ENCODE measurements around the gene DNMBP. TPM values are rescaled to one million over a fixed set of nuclear protein-coding genes. Genes with fewer than 3 reads are reported as not detected.
"Not testable (repeated sequence)": the region's sequence is repeated elsewhere in the genome, so short reads cannot be mapped to it uniquely, and the experiment has no call there.

DNMBP gene
- total RNA-seq, 2 experiments from 2014 or later: 2.2 to 2.3 TPM

GRCh38 chr10:99963467-99964165, 46.1 kb downstream of the DNMBP start:
- H3K27ac Mint-ChIP-seq, H3K9me3 Mint-ChIP-seq, H3K36me3 Mint-ChIP-seq, DNase-seq, H3K4me3 Mint-ChIP-seq, H3K4me1 Mint-ChIP-seq, H3K27me3 Mint-ChIP-seq: not testable (repeated sequence)

- no peak overlapping the region for H3K4me3 Mint-ChIP-seq
- peaks cover 23% of the 10 kb centered on the region for H3K36me3 Mint-ChIP-seq
- H3K9me3 Mint-ChIP-seq: no peaks in the 10 kb centered on the region
- DNase-seq: no peak
- H3K4me1 Mint-ChIP-seq: no peaks in the 10 kb centered on the region
- H3K27ac Mint-ChIP-seq: no peak overlapping the region
- H3K27me3 Mint-ChIP-seq: no peaks in the 10 kb centered on the region
Measured at GRCh38 chr10:99958806-99959205, 50.9 kb downstream of the DNMBP start.

- H3K36me3 Mint-ChIP-seq: peaks cover 23% of the 10 kb centered on the region
- H3K9me3 Mint-ChIP-seq: no peaks in the 10 kb centered on the region
- H3K27me3 Mint-ChIP-seq: no peaks in the 10 kb centered on the region
- no peaks in the 10 kb centered on the region for H3K4me1 Mint-ChIP-seq
- no peak overlapping the region for H3K27ac Mint-ChIP-seq
- no peak for DNase-seq
- no peak overlapping the region for H3K4me3 Mint-ChIP-seq
Measured at GRCh38 chr10:99958302-99958701, 51.4 kb downstream of the DNMBP start.

GRCh38 chr10:99953510-99953909, 56.2 kb downstream of the DNMBP start:
- H3K27me3 Mint-ChIP-seq, H3K4me3 Mint-ChIP-seq, DNase-seq, H3K4me1 Mint-ChIP-seq, H3K9me3 Mint-ChIP-seq, H3K27ac Mint-ChIP-seq: not testable (repeated sequence)
- peaks cover 50% of the 10 kb centered on the region for H3K36me3 Mint-ChIP-seq

DNA sequence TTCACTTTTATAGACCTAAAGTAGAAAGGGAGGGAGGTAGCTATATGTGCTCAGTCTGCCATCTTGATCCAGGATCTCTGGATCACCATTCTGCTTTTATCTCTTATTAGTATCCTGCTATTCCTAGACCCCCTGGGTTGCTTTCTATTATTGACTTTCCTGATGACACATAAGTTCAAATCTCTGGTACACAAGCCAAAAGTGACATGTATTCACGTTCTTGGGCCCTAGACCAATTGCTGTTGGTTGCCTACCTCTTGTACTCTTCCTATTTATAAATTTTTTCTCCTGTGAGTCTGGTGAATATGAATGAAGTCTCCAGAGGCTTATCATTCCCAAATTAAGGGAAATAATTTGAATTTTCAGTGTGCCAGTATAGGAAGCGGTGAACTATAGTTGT, 56.9 kb downstream of the DNMBP start:
- Mint-ChIP-seq H3K27me3 (no peaks in the 10 kb centered on the region), H3K4me3 (no peak overlapping the region), H3K27ac (no peak overlapping the region), H3K36me3 (peaks cover 50% of the 10 kb centered on the region), H3K9me3 (peaks cover 9% of the 10 kb centered on the region), H3K4me1 (peaks cover 2% of the 10 kb centered on the region)
- DNase-seq: no peak

- H3K27me3 Mint-ChIP-seq, H3K27ac Mint-ChIP-seq, H3K4me3 Mint-ChIP-seq, DNase-seq, H3K4me1 Mint-ChIP-seq, H3K9me3 Mint-ChIP-seq: not testable (repeated sequence)
- peaks cover 18% of the 10 kb centered on the region for H3K36me3 Mint-ChIP-seq
Measured at GRCh38 chr10:99946051-99946450, 63.7 kb downstream of the DNMBP start.

- no peak for DNase-seq
- Mint-ChIP-seq H3K36me3 (peaks cover 13% of the 10 kb centered on the region), H3K9me3 (no peaks in the 10 kb centered on the region), H3K27ac (no peak overlapping the region), H3K4me1 (peaks cover 3% of the 10 kb centered on the region), H3K4me3 (no peak overlapping the region), H3K27me3 (no peaks in the 10 kb centered on the region)
Measured at GRCh38 chr10:99945263-99945662, 64.5 kb downstream of the DNMBP start.

- H3K27ac Mint-ChIP-seq: no peak overlapping the region
- H3K36me3 Mint-ChIP-seq: peaks cover 10% of the 10 kb centered on the region
- H3K27me3 Mint-ChIP-seq: no peaks in the 10 kb centered on the region
- DNase-seq: no peak
- no peak overlapping the region for H3K4me3 Mint-ChIP-seq
- H3K9me3 Mint-ChIP-seq: no peaks in the 10 kb centered on the region
- H3K4me1 Mint-ChIP-seq: peaks cover 3% of the 10 kb centered on the region
Measured at GRCh38 chr10:99944860-99945259, 64.9 kb downstream of the DNMBP start.

GRCh38 chr10:99943908-99944307, 65.8 kb downstream of the DNMBP start:
- no peak overlapping the region for H3K27ac Mint-ChIP-seq
- H3K4me3 Mint-ChIP-seq: no peak overlapping the region
- H3K9me3 Mint-ChIP-seq: no peaks in the 10 kb centered on the region
- H3K4me1 Mint-ChIP-seq: peaks cover 3% of the 10 kb centered on the region
- H3K36me3 Mint-ChIP-seq: peaks cover 9% of the 10 kb centered on the region
- DNase-seq: no peak
- no peaks in the 10 kb centered on the region for H3K27me3 Mint-ChIP-seq

DNA sequence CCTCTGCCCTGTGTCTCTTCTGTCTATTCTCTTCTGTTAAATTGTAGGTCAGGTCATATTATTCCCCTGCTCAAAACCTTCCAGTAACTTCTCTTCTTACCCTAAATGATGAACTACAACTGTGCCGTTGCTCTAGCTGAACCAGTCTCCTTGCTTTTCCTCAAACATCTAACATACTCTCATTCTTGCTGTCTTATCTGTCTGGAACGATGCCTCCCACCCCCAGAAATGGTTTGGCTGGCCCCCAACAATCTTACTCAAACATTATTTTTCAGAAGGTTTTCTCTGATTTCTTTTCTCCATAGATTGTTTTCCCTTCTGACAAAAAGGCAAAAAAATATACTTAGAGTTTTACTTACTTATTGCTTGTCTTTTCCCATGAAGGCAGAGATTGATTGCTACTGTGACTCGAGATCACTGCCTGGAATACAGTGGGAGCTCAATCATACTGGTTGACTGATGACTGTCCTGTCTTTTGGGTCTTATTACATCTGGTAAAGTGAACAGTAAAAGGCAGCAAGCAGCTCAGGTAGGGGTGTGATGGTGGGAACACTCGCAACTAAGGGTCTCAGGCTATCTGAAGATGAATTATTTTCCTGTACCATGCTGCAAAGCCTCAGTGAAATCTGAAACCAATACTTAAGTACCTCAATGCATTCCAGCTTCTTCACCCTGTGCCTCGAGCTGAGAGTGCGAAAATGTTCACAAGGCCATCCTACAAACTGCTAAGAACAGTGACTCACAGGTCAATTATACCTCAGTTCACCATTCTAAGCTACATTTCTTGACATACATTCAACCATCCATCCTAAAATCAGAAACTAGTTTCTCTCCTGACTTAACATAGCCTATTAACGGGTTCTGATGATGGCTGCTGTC, 67.6 kb downstream of the DNMBP start:
- no peak overlapping the region for H3K27ac Mint-ChIP-seq
- H3K36me3 Mint-ChIP-seq: peaks cover 9% of the 10 kb centered on the region
- H3K4me1 Mint-ChIP-seq: peaks cover 1% of the 10 kb centered on the region
- no peaks in the 10 kb centered on the region for H3K27me3 Mint-ChIP-seq
- no peak for DNase-seq
- H3K9me3 Mint-ChIP-seq: no peaks in the 10 kb centered on the region
- no peak overlapping the region for H3K4me3 Mint-ChIP-seq

DNA sequence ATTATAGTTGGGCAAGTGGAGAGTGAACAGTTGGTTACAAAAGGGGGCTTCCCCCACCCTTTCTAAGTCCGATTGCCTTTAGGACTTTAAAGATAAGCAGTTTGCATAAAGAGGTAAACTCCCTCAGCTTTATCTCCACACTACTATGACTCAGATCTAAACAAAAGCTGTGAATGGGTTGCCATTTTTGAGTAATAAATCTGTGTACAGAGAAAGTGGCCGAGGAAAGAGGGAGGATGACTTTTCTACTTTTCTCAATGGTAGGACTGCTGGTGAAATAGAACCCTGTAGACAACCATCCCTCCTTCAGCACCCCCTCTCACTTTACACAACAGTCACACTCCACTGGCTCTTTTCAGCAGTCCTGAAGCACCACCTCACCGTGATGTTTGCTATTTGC, 71.2 kb downstream of the DNMBP start:
- Mint-ChIP-seq H3K9me3 (no peaks in the 10 kb centered on the region), H3K27ac (no peak overlapping the region), H3K36me3 (peaks cover 9% of the 10 kb centered on the region), H3K27me3 (no peaks in the 10 kb centered on the region), H3K4me3 (no peak overlapping the region), H3K4me1 (no peaks in the 10 kb centered on the region)
- no peak for DNase-seq

DNA sequence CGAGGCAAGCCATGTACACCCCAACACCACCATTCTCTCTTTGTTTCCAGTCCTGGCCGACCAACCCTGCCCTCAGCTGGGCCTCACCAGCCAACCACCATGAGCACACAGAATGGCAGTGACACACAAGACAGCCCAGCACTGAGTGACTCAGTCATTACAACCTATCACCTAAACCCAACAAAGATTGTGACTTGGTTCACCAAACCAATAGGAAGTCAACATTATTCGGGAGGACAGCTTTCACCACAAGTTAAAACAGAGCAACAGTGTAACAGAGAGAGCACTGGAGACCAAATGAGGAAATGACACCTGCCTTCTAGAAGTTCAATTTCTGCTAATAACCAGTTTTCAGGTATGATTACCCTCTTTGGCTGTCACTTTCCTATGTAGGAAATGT, 72.1 kb downstream of the DNMBP start:
- H3K9me3 Mint-ChIP-seq: no peaks in the 10 kb centered on the region
- peaks cover 9% of the 10 kb centered on the region for H3K36me3 Mint-ChIP-seq
- H3K4me1 Mint-ChIP-seq: no peaks in the 10 kb centered on the region

DNA sequence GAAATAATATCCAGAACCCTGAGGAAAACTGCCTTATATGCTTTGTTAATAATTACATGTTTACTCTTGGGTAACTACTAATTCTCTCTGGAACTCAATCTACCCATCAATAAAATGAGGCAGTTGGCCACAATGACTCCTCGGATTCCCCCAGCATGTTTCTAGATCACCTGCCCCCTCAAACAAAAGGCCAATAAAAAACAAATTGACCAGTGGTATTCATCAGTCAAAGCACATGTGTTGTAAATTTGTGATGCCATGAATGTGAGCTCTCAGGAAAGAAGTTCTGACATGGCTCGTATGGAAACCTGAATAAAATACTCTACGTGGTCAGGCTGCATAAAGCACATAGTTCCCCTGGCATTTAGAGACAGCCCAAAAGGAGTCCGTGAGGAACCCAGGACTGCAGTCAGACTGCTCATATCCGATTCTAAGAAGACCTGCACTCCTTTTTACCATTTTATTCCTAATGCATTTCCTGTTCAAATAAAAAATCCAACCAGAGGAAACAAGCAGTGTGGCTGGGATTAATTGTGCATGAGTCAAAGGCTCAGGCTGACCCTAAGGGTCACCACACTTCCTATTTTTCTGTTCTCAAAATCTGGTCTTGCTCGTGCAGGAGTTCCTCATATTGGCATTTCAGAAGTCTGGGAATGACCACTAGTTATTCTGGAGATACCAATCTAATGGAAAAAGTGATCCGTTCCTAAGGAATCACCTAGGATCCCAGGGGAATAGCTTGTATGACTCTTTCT, 77.4 kb downstream of the DNMBP start:
- not testable (repeated sequence) for H3K4me3 Mint-ChIP-seq, H3K27me3 Mint-ChIP-seq, DNase-seq, H3K36me3 Mint-ChIP-seq, H3K9me3 Mint-ChIP-seq, H3K27ac Mint-ChIP-seq
- H3K4me1 Mint-ChIP-seq: peaks cover 17% of the 10 kb centered on the region

More for the DNA sequence above, 72.1 kb downstream of the DNMBP start:
- H3K27me3 Mint-ChIP-seq: no peaks in the 10 kb centered on the region
- H3K4me3 Mint-ChIP-seq: no peak overlapping the region
- no peak for DNase-seq
- no peak overlapping the region for H3K27ac Mint-ChIP-seq

DNA sequence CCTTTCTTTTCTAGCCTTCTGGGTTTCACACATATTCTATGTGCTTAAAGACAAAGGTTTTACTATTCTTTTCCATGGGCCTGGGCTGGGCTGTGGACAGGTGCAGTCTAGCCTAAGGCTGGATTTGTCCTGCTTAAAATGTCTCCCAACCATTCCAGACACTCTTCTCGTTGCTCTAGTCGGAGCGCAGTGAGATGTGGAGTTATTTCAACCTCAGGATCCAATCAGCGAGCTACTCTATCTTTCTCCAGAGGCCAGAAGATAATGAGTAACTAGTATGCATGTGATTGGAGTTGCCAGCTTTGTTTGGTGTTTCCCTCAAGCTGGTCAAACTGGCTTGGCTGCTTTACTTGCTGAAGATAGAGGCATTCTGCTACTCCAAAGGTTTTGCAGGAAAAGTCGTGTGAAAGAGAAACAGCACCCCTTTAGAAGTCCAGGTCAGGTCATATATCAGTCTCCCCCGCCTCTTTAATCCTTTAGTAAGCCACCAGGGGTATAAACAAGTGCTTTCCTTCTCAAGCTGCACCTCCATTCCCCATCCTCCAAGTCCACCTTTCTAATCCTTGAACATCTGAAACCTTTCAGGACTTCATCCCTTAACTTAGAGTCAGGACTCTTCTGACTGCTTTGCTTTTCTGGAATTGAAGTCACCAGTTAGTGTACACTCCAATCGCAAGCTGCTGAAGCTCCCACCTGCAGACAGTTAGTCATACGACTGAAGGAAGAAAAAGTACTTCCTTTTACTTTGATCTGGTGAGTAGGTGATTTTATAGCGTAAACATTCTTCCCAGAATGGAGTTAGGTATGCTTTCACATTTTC, 78.8 kb downstream of the DNMBP start:
- DNase-seq: no peak
- Mint-ChIP-seq H3K4me1 (peaks cover 23% of the 10 kb centered on the region), H3K27ac (no peak overlapping the region), H3K27me3 (no peaks in the 10 kb centered on the region), H3K4me3 (no peak overlapping the region), H3K9me3 (no peaks in the 10 kb centered on the region), H3K36me3 (no peaks in the 10 kb centered on the region)
